Pons (tissue), 1 donor: ENCODE measurements around the gene TPI1.
"Not testable (repeated sequence)": the region's sequence is repeated elsewhere in the genome, so short reads cannot be mapped to it uniquely, and the experiment has no call there.

Experiments used
- DNase-seq: peaks from one replicate; pipeline ENCODE4 v3.0.0-alpha.2; 2016; ENCODE audit warnings: low spot score

The TPI1 gene

GRCh38 chr12:6847676-6848075 lies 19.7 kb upstream of the TPI1 start:
- DNase-seq: no peak

DNA sequence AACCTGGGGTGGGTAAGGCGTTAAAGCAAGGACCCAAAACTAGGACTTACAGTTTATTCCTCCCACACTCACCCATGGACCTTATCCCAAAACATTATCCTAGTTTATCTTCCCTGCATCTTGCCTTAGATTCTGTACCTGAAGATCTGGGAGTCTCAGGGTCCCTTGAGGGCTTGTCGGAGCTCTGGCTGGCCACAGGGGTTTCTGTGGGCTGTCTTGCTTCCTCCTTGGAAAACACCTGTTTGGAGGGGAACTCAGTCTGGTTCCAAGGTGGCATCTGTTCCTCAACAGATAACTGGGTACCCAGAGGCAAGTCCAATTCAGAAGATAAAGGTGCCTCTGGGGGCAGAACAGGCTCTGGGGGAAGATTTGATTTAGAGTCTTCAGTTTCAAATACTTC lies 17.9 kb upstream of the TPI1 start:
- DNase-seq: no peak

- DNase-seq: no peak
Measured at GRCh38 chr12:6849976-6850560, 17.3 kb upstream of the TPI1 start.

- no peak for DNase-seq
Measured at GRCh38 chr12:6850796-6851152, 16.6 kb upstream of the TPI1 start.

DNA sequence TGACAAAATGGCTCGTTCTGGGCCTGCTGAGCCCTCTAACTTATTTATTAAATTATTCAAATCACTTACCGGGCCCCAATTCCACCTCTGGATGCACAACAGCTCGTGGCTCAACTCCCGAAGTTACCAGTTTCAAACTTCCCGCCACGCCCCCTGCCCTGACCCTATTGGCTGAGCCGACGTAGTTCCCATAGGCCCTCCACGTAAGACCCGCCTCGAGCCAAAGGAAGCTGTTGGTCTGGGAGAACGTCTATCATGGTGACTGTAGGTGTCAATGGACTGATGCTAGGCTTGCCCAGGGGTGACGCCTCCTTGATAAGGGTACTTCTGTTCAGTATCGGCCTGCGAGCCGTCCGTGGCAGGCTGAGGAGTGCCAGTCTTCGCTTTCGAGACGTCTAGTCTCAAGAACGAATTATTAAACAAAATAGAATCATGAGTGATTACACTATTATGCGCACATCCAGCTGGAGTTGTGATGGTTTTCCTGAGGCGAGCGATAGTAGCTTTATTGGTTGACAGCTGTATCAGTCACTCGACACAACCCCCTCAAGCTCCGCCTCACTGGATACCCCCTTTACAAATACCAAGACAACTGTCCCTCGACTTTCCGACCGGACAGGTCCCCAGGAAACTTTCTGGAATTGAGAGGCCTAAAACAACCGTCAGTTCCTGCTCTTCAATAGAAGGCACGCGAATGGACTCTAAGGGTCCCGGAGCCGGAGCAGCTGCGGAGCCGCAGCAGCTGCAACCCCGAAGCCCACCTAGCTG lies 16.0 kb upstream of the TPI1 start, which contains the start of gene CDCA3:
CDCA3 (minus strand) TSS at position 134 of the 768 bp plus-strand sequence. CDS start 334 bp downstream, outside the sequence.
- peak; percentile 100 for DNase-seq

DNA sequence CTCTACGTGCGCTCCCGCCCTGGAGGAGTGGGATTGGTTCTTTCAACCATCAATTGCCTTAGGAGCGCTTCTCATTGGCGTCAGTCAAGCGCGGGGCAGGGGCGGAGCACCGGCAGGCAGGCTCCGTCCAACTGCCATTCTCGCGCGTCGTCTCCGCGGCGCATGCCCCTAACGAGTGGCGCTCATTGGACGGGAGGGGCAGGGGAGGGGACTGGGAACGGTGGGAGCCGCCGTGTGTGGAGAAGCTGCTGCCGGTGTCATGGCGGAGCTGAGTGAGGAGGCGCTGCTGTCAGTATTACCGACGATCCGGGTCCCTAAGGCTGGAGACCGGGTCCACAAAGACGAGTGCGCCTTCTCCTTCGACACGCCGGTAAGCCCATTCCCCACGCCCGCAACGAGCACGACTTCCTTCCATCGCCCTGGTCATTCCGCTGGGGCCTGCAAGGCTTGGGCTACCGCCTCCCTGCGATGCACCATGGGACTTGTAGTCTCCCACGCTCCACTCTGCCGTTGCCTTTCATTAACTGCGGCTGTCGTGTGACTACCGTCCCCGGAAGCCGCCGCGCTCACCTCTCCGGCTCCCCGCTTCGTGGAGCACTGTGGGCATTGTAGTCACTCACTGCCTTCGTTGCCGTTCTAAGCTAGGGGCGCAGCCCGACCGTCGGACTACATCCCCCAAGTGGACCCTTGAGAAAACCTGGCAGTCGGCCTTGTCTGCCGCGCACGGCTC lies 15.2 kb upstream of the TPI1 start, which contains the start of gene USP5:
USP5 (plus strand) TSS at position 230 of the 730 bp plus-strand sequence; CDS start at position 260, 30 bp downstream.
- DNase-seq: peak; percentile 100

- DNase-seq: peak; percentile 73
Measured at GRCh38 chr12:6852651-6853354, 14.5 kb upstream of the TPI1 start.

DNA sequence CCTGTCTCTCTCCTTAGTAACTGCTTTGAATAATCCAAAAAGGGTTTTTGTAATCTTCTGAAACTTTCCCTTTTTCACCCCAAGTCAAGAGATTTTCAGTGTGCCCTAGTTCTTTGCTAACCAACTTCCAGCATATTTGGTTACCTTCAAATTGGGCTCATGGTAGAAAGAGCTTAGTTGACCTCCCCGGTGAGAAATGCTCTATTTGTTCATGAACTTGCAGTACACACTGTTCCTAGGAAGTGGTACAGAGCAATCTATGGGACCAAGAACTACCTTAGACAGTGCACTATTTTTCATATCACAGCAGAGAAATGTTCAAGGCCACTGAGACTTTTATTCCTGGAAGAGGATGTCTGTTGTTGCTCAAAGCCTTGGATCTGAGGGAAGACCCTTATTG lies 13.7 kb upstream of the TPI1 start:
- no peak for DNase-seq

GRCh38 chr12:6854036-6854435 lies 13.3 kb upstream of the TPI1 start:
- no peak for DNase-seq

GRCh38 chr12:6855322-6855721 lies 12.0 kb upstream of the TPI1 start:
- DNase-seq: no peak

DNA sequence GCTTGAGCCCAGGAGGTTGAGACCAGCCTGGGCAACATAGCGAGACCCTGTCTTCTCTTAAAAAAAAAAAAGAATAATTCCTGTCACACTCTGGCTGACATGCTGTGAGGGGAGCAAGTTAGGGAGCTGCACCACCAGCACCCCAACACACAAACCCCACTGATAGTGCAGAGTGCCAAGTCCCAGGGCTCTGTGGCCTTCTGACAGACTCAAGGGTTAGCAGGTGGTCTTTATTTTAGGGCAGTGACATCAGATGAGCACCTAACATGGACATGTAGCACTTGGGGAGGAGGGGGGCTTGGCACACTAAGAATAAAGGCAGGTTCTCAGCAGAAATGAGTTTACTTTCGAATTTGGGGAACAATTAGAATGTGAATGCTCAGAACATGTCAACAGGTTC lies 8.5 kb upstream of the TPI1 start:
- no peak for DNase-seq

DNA sequence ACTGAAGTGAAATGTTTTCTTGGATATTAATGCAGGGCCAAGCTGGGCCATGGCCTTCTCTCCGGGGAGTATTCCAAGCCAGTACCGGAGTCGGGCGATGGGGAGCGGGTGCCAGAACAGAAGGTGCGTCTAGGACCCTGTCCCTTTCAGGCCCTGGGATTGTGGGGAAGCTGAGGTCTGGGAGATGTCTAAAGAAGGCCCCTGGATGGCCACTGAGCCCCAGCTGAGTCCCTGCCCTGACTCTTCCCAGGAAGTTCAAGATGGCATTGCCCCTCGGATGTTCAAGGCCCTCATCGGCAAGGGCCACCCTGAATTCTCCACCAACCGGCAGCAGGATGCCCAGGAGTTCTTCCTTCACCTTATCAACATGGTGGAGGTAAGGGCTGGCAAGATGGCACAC lies 7.2 kb upstream of the TPI1 start:
- DNase-seq: no peak

GRCh38 chr12:6860942-6861341 lies 6.4 kb upstream of the TPI1 start:
- DNase-seq: no peak

GRCh38 chr12:6861391-6861790 lies 5.9 kb upstream of the TPI1 start:
- DNase-seq: no peak

GRCh38 chr12:6863033-6863432 lies 4.3 kb upstream of the TPI1 start:
- no peak for DNase-seq

- DNase-seq: no peak
Measured at GRCh38 chr12:6863586-6864321, 3.6 kb upstream of the TPI1 start.

DNA sequence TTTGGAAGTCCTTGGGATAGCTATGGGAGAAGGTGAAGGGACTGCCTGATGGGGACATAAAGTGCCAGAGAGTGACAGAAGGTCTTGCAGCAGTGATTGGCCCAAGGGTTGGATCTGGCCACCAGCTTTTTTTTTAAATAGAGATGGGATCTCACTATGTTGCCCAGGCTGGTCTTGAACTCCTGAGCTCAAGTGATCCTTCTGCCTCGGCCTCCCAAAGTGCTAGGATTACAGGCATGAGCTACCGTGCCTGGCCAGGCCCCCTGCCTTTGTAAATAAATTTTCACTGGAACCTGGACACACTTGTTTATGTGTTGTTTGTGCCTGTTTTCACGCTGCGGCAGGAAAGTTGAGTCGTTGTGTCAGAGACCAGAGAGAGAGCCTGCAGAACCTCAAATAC lies 2.0 kb upstream of the TPI1 start:
- not testable (repeated sequence) for DNase-seq

DNA sequence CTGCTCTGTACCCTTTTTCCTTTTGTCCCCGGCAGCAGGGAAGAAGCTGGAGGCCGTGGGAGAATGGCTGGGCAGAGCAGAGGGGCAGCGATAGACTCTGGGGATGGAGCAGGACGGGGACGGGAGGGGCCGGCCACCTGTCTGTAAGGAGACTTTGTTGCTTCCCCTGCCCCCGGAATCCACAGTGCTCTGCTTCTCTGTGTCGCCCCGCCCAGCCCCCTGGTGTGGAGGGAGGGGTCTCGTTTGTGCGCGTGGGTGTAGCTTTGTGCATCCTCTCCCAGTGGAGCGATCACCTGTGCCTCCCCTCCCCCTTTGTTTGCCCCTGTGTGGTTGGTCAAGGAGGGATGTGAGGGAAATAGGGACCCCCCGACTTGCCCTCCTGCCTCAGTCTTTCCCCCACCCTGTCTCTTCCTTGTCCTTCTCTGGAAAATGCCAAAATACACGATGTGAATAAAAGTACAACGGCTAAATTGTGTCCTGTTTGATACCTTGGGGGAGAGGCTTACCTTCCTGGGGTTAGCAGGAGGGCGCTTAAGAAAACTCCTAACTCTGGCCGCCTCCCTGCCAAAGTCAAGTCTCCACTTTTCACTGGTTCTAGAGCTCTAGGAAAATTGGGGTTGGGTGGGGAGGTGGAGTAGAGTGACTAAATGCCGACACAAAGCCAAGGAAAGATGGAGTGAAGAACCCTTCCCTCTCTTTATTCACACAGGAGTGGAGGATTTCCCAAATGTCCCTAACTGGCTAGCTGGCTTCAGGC lies 990 bp upstream of the TPI1 start:
- DNase-seq: no peak

- peak; percentile 58 for DNase-seq
Measured at GRCh38 chr12:6866920-6867412, 365 bp upstream of the TPI1 start.

- DNase-seq: peak; percentile 32
Measured at GRCh38 chr12:6868211-6869048, 1.1 kb downstream of the TPI1 start.
